GM23338 (cell line): Measurements from ENCODE around the gene CPSF3.

ENCODE experiments used
- CREB1 ChIP-seq: fragments of 250-450 bp; sonication (Bioruptor Pico); IDR thresholded peaks from 2 replicates; pipeline ENCODE4 v1.5.0; 2020; ENCODE audit warnings: low read depth, mild to moderate bottlenecking, moderate library complexity
- CTCF ChIP-seq, 2 experiments: fragments of 200-600 bp in 1 of 2; sonication (generic) in 1 of 2; conservative IDR thresholded peaks; 2 replicates each; pipeline versions ENCODE4 v1.5.1 to v1.6.1; 2016 to 2017; ENCODE audit warnings: antibody characterized with exemption in 2 of 2, low read depth in 2 of 2, mild to moderate bottlenecking in 2 of 2, moderate library complexity in 1 of 2
- EZH2 ChIP-seq: fragments of 200-600 bp; sonication (generic); IDR thresholded peaks from one replicate; pipeline ENCODE4 v1.8.0; 2017; ENCODE audit warnings: antibody characterized with exemption, mild to moderate bottlenecking, low read depth; ENCODE audit not compliant: unreplicated experiment
- EZH2phosphoT487 ChIP-seq: fragments of 200-600 bp; sonication (generic); IDR thresholded peaks from one replicate; pipeline ENCODE4 v1.8.1; 2018; ENCODE audit warnings: antibody characterized with exemption; ENCODE audit not compliant: unreplicated experiment
- POLR2AphosphoS5 ChIP-seq: IDR thresholded peaks from 2 replicates; pipeline ENCODE4 v1.6.1; 2016; ENCODE audit warnings: antibody characterized with exemption, low read depth
- REST ChIP-seq: IDR thresholded peaks from one replicate; pipeline ENCODE4 v1.6.1; 2018; ENCODE audit warnings: antibody characterized with exemption; ENCODE audit not compliant: unreplicated experiment

- TF ChIP-seq EZH2 (no peak), CTCF (conservative IDR thresholded peaks at IDR 0.05; ENCODE audit: low read depth in 2 of 2) (no peak), POLR2AphosphoS5 (no peak), CREB1 (no peak), REST (no peak), EZH2phosphoT487 (no peak)
Measured at GRCh38 chr2:9477914-9478313, 54.5 kb downstream of the CPSF3 start.
